HepG2 (cell line): Measurements from ENCODE around the gene RGPD5.
"Not testable (repeated sequence)": the region's sequence is repeated elsewhere in the genome, so short reads cannot be mapped to it uniquely, and the experiment has no call there.

Experiments
- ADNP ChIP-seq: sonication (generic); formaldehyde crosslinking; IDR thresholded peaks from 2 replicates; pipeline ENCODE4 v1.4.0; 2020; ENCODE audit warnings: missing genetic modification reagents
- CHD2 ChIP-seq: IDR thresholded peaks from 2 replicates; pipeline ENCODE4 v1.6.1; 2011; ENCODE audit warnings: low read depth, low read length, improper control_type of control experiment
- EZH2 ChIP-seq: conservative IDR thresholded peaks from 2 replicates; pipeline ENCODE4 v1.6.1; 2012; ENCODE audit warnings: mild to moderate bottlenecking, low read depth, low read length, moderate library complexity
- HCFC1 ChIP-seq: fragments of 150-350 bp; IDR thresholded peaks from 2 replicates; pipeline ENCODE4 v1.6.1; 2014; ENCODE audit warnings: low read depth, low read length
- ZKSCAN8 ChIP-seq: IDR thresholded peaks from 2 replicates; pipeline ENCODE4 v1.6.1; 2016; ENCODE audit warnings: borderline replicate concordance, missing genetic modification reagents, missing compliant biosample characterization
- ZNF232 ChIP-seq: sonication (generic); formaldehyde crosslinking; IDR thresholded peaks from 2 replicates; pipeline ENCODE4 v1.4.0; 2020; ENCODE audit warnings: missing genetic modification reagents, borderline replicate concordance
- ZNF501 ChIP-seq: sonication (generic); formaldehyde crosslinking; IDR thresholded peaks from 2 replicates; pipeline ENCODE4 v1.5.1; 2020; ENCODE audit warnings: mild to moderate bottlenecking, moderate library complexity, missing genetic modification reagents
- TF ChIP-seq, protein P1 (sequence below): sonication (generic); formaldehyde crosslinking; IDR thresholded peaks from 2 replicates; pipeline ENCODE4 v1.5.0; 2020; ENCODE audit warnings: mild to moderate bottlenecking, missing genetic modification reagents, moderate library complexity
- TF ChIP-seq, protein P2 (sequence below): sonication (generic); formaldehyde crosslinking; IDR thresholded peaks from 2 replicates; pipeline ENCODE4 v1.8.0; 2022; ENCODE audit warnings: missing genetic modification reagents, mild to moderate bottlenecking, inconsistent platforms, borderline replicate concordance
- TF ChIP-seq, protein P3 (sequence below): IDR thresholded peaks from 2 replicates; pipeline ENCODE4 v1.6.1; 2012; ENCODE audit warnings: inconsistent platforms
- TF ChIP-seq, protein P4 (sequence below): sonication (generic); formaldehyde crosslinking; IDR thresholded peaks from 2 replicates; pipeline ENCODE4 v1.4.0; 2020; ENCODE audit warnings: low read depth, missing genetic modification reagents
- TF ChIP-seq, protein P5 (sequence below): sonication (generic); formaldehyde crosslinking; IDR thresholded peaks from 2 replicates; pipeline ENCODE4 v1.4.0; 2020; ENCODE audit warnings: missing genetic modification reagents
- TF ChIP-seq, protein P6 (sequence below): sonication (generic); formaldehyde crosslinking; IDR thresholded peaks from 2 replicates; pipeline ENCODE4 v1.4.0; 2020; ENCODE audit warnings: missing genetic modification reagents

DNA sequence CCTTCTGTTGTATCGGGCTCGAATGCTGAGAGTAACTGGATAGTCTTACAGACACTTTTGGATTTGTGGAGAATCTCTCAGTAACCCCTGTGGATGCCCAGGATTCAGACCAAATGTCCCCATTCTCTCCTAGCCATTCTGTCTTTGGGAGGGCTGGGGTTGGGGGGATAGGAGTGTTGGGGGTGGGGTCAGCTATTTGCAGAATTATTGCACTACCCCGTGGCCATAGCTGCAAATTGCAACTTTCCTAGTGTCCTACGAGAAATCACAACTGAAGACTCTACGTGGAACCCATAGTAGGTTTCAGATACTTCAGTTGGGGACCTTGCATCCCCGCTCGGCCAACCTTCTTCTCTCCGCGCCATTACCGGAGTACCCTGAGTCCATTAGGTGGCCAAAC is 25.2 kb upstream of the RGPD5 start:
- not testable (repeated sequence) for TF ChIP-seq ADNP (CRISPR knock-in tag); EZH2; ZNF501; CHD2; ZKSCAN8 (CRISPR knock-in tag); HCFC1; ZNF232
- TF ChIP-seq, protein P1, sequence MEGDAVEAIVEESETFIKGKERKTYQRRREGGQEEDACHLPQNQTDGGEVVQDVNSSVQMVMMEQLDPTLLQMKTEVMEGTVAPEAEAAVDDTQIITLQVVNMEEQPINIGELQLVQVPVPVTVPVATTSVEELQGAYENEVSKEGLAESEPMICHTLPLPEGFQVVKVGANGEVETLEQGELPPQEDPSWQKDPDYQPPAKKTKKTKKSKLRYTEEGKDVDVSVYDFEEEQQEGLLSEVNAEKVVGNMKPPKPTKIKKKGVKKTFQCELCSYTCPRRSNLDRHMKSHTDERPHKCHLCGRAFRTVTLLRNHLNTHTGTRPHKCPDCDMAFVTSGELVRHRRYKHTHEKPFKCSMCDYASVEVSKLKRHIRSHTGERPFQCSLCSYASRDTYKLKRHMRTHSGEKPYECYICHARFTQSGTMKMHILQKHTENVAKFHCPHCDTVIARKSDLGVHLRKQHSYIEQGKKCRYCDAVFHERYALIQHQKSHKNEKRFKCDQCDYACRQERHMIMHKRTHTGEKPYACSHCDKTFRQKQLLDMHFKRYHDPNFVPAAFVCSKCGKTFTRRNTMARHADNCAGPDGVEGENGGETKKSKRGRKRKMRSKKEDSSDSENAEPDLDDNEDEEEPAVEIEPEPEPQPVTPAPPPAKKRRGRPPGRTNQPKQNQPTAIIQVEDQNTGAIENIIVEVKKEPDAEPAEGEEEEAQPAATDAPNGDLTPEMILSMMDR (CRISPR knock-in tag), result not testable (repeated sequence)
- TF ChIP-seq, protein P2, sequence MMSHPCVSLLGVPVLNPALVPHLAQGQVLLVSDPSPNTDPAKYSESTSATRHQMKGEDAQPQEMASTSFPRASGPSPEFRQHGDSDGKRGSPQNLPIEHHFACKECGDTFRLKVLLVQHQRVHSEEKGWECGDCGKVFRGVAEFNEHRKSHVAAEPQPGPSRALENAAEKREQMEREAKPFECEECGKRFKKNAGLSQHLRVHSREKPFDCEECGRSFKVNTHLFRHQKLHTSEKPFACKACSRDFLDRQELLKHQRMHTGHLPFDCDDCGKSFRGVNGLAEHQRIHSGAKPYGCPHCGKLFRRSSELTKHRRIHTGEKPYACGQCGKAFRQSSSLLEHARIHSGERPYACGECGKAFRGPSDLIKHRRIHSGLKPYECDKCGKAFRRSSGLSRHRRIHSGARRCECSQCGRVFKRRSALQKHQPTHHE (CRISPR knock-in tag), result not testable (repeated sequence)
- TF ChIP-seq, protein P3, sequence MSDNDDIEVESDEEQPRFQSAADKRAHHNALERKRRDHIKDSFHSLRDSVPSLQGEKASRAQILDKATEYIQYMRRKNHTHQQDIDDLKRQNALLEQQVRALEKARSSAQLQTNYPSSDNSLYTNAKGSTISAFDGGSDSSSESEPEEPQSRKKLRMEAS, result not testable (repeated sequence)
- TF ChIP-seq, protein P4, sequence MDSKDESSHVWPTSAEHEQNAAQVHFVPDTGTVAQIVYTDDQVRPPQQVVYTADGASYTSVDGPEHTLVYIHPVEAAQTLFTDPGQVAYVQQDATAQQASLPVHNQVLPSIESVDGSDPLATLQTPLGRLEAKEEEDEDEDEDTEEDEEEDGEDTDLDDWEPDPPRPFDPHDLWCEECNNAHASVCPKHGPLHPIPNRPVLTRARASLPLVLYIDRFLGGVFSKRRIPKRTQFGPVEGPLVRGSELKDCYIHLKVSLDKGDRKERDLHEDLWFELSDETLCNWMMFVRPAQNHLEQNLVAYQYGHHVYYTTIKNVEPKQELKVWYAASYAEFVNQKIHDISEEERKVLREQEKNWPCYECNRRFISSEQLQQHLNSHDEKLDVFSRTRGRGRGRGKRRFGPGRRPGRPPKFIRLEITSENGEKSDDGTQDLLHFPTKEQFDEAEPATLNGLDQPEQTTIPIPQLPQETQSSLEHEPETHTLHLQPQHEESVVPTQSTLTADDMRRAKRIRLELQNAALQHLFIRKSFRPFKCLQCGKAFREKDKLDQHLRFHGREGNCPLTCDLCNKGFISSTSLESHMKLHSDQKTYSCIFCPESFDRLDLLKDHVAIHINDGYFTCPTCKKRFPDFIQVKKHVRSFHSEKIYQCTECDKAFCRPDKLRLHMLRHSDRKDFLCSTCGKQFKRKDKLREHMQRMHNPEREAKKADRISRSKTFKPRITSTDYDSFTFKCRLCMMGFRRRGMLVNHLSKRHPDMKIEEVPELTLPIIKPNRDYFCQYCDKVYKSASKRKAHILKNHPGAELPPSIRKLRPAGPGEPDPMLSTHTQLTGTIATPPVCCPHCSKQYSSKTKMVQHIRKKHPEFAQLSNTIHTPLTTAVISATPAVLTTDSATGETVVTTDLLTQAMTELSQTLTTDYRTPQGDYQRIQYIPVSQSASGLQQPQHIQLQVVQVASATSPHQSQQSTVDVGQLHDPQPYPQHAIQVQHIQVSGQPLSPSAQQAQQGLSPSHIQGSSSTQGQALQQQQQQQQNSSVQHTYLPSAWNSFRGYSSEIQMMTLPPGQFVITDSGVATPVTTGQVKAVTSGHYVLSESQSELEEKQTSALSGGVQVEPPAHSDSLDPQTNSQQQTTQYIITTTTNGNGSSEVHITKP (CRISPR knock-in tag), result not testable (repeated sequence)
- TF ChIP-seq, protein P5, sequence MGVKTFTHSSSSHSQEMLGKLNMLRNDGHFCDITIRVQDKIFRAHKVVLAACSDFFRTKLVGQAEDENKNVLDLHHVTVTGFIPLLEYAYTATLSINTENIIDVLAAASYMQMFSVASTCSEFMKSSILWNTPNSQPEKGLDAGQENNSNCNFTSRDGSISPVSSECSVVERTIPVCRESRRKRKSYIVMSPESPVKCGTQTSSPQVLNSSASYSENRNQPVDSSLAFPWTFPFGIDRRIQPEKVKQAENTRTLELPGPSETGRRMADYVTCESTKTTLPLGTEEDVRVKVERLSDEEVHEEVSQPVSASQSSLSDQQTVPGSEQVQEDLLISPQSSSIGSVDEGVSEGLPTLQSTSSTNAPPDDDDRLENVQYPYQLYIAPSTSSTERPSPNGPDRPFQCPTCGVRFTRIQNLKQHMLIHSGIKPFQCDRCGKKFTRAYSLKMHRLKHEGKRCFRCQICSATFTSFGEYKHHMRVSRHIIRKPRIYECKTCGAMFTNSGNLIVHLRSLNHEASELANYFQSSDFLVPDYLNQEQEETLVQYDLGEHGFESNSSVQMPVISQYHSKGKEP (CRISPR knock-in tag), result not testable (repeated sequence)
- TF ChIP-seq, protein P6, sequence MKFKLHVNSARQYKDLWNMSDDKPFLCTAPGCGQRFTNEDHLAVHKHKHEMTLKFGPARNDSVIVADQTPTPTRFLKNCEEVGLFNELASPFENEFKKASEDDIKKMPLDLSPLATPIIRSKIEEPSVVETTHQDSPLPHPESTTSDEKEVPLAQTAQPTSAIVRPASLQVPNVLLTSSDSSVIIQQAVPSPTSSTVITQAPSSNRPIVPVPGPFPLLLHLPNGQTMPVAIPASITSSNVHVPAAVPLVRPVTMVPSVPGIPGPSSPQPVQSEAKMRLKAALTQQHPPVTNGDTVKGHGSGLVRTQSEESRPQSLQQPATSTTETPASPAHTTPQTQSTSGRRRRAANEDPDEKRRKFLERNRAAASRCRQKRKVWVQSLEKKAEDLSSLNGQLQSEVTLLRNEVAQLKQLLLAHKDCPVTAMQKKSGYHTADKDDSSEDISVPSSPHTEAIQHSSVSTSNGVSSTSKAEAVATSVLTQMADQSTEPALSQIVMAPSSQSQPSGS (CRISPR knock-in tag), result not testable (repeated sequence)
